Tongue (tissue), 2 donors: ENCODE results near the gene SDK2. TPM values are rescaled to one million over a fixed set of nuclear protein-coding genes. Genes with fewer than 3 reads are reported as not detected.
A peak's percentile ranks its signal among the peaks of the same experiment; 100 is the strongest.

Experiments used
- DNase-seq: peaks from one replicate; pipeline ENCODE4 v3.0.0-alpha.2; 2015
- total RNA-seq: library from RNA; depleted of rRNA; stranded (reverse); fragments of >200 nt; gene quantifications from one replicate; pipeline ENCODE4 v1.2.3, GENCODE V29; 2014

The SDK2 gene
- total RNA-seq, 1 donor from 2014 or later, result 12.7 TPM

- DNase-seq, result no peak
These were observed 254.0 kb downstream of the SDK2 start for GRCh38 chr17:73390221-73390620.

GRCh38 chr17:73389411-73389810 is 254.8 kb downstream of the SDK2 start:
- no peak for DNase-seq

- no peak for DNase-seq
These were observed 255.7 kb downstream of the SDK2 start for GRCh38 chr17:73388578-73388905.

GRCh38 chr17:73387746-73388577 is 256.3 kb downstream of the SDK2 start:
- DNase-seq, result no peak

- DNase-seq, result no peak
These were observed 257.7 kb downstream of the SDK2 start for GRCh38 chr17:73386561-73386960.

GRCh38 chr17:73384926-73385325 is 259.3 kb downstream of the SDK2 start:
- DNase-seq, result no peak

GRCh38 chr17:73380439-73381106 is 263.7 kb downstream of the SDK2 start:
- DNase-seq, result no peak

- peak; percentile 55 for DNase-seq
These were observed 264.4 kb downstream of the SDK2 start for GRCh38 chr17:73379826-73380225.

GRCh38 chr17:73378974-73379470 is 265.2 kb downstream of the SDK2 start:
- no peak for DNase-seq

GRCh38 chr17:73376636-73377035 is 267.6 kb downstream of the SDK2 start:
- DNase-seq, result no peak

- no peak for DNase-seq
These were observed 268.1 kb downstream of the SDK2 start for GRCh38 chr17:73376152-73376551.

GRCh38 chr17:73371836-73372235 is 272.4 kb downstream of the SDK2 start:
- no peak for DNase-seq

GRCh38 chr17:73371285-73371684 is 273.0 kb downstream of the SDK2 start:
- DNase-seq, result no peak

- DNase-seq, result peak; percentile 93
These were observed 274.3 kb downstream of the SDK2 start for GRCh38 chr17:73369817-73370490.

GRCh38 chr17:73369111-73369521 is 275.1 kb downstream of the SDK2 start:
- DNase-seq, result no peak

- DNase-seq, result no peak
These were observed 276.1 kb downstream of the SDK2 start for GRCh38 chr17:73368085-73368631.

- DNase-seq, result no peak
These were observed 278.2 kb downstream of the SDK2 start for GRCh38 chr17:73365906-73366623.

GRCh38 chr17:73365301-73365874 is 278.9 kb downstream of the SDK2 start:
- no peak for DNase-seq

- no peak for DNase-seq
These were observed 280.1 kb downstream of the SDK2 start for GRCh38 chr17:73364155-73364522.

GRCh38 chr17:73363442-73364154 is 280.6 kb downstream of the SDK2 start:
- no peak for DNase-seq

GRCh38 chr17:73362697-73363096 is 281.5 kb downstream of the SDK2 start:
- no peak for DNase-seq
